Keratinocyte (primary cell): ENCODE measurements around the gene SLC38A7.

Experiments
- EZH2 ChIP-seq: IDR thresholded peaks from one replicate; pipeline ENCODE4 v1.6.1; 2012; ENCODE audit warnings: inconsistent platforms, mild to moderate bottlenecking, low read length, moderate library complexity
- TF ChIP-seq, protein P1 (sequence below), 3 experiments: IDR thresholded peaks in 1 of 3; conservative IDR thresholded peaks in 1 of 3; optimal IDR thresholded peaks in 1 of 3; 2 replicates in 2 of 3; 3 replicates in 1 of 3; pipeline versions ENCODE3 to v1.5.1; 2011; ENCODE audit warnings: low read length in 3 of 3, mild to moderate bottlenecking in 3 of 3, moderate library complexity in 2 of 3, control low read depth in 1 of 3, inconsistent platforms in 1 of 3; ENCODE audit not compliant: insufficient read depth in 2 of 3; ENCODE audit errors: extremely low read depth in 1 of 3

DNA sequence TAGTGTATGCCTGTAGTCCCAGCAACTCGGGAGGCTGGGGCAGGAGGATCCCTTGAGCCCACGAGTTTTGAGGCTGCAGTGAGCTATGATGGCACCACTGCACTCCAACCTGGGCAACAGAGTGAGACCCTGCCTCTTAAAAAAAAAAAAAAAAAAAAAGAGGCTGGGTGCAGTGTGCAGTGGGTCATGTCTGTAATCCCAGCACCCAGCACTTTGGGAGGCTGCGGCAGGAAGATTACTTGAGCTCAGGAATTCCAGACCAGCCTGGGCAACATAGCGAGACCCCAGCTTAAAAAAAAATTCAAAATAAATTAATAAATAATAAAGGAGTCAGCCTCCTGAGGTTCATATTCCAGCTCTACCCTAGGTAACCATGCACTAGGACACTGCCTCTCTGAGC lies 45.3 kb downstream of the SLC38A7 start:
- TF ChIP-seq, protein P1, sequence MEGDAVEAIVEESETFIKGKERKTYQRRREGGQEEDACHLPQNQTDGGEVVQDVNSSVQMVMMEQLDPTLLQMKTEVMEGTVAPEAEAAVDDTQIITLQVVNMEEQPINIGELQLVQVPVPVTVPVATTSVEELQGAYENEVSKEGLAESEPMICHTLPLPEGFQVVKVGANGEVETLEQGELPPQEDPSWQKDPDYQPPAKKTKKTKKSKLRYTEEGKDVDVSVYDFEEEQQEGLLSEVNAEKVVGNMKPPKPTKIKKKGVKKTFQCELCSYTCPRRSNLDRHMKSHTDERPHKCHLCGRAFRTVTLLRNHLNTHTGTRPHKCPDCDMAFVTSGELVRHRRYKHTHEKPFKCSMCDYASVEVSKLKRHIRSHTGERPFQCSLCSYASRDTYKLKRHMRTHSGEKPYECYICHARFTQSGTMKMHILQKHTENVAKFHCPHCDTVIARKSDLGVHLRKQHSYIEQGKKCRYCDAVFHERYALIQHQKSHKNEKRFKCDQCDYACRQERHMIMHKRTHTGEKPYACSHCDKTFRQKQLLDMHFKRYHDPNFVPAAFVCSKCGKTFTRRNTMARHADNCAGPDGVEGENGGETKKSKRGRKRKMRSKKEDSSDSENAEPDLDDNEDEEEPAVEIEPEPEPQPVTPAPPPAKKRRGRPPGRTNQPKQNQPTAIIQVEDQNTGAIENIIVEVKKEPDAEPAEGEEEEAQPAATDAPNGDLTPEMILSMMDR (optimal IDR thresholded peaks at IDR 0.05 in 1 of 3, IDR thresholded peaks at IDR 0.05 in 1 of 3, conservative IDR thresholded peaks at IDR 0.05 in 1 of 3; ENCODE audit: extremely low read depth in 1 of 3, insufficient read depth in 2 of 3, low read length in 3 of 3) = no peak
- TF ChIP-seq EZH2 = no peak
